A549 (cell line): ENCODE data around the gene REPS2.

Source experiments
- CEBPB ChIP-seq, 2 experiments: fragments of >200 bp in 1 of 2; sonication (Bioruptor Twin) in 1 of 2; formaldehyde crosslinking in 1 of 2; IDR thresholded peaks; 2 replicates each; pipeline ENCODE4 v1.6.1; 2012 to 2016
- CTCF ChIP-seq: fragments of >200 bp; sonication (Bioruptor Twin); formaldehyde crosslinking; IDR thresholded peaks from 3 replicates; pipeline ENCODE4 v1.5.1; 2016
- EP300 ChIP-seq, 2 experiments: fragments of >200 bp; sonication (Bioruptor Twin); formaldehyde crosslinking; IDR thresholded peaks; 2 replicates in 1 of 2; 3 replicates in 1 of 2; pipeline ENCODE4 v1.6.1; 2016 to 2017
- MAFK ChIP-seq: fragments of 450-650 bp; IDR thresholded peaks from 2 replicates; pipeline ENCODE4 v1.6.1; 2014; ENCODE audit not compliant: partially characterized antibody
- MYC ChIP-seq: IDR thresholded peaks from 2 replicates; pipeline ENCODE4 v1.6.1; 2012; ENCODE audit warnings: mild to moderate bottlenecking, inconsistent platforms, low read length, improper control_type of control experiment, borderline replicate concordance
- POLR2AphosphoS2 ChIP-seq: conservative IDR thresholded peaks from 2 replicates; pipeline ENCODE4 v1.6.1; 2012; ENCODE audit warnings: low read length, improper control_type of control experiment, inconsistent platforms
- RAD21 ChIP-seq, 2 experiments: fragments of >200 bp in 1 of 2; sonication (Bioruptor Twin) in 1 of 2; formaldehyde crosslinking in 1 of 2; IDR thresholded peaks in 1 of 2; conservative IDR thresholded peaks in 1 of 2; 2 replicates in 1 of 2; 3 replicates in 1 of 2; pipeline ENCODE4 v1.6.1; 2012 to 2018; ENCODE audit warnings: inconsistent platforms in 1 of 2
- RFX5 ChIP-seq: fragments of 450-650 bp; IDR thresholded peaks from 2 replicates; pipeline ENCODE4 v1.7.1; 2014; ENCODE audit warnings: antibody characterized with exemption, mild to moderate bottlenecking, moderate library complexity
- TF ChIP-seq, protein P1 (sequence below): IDR thresholded peaks from 2 replicates; pipeline ENCODE4 v1.6.1; 2012

DNA sequence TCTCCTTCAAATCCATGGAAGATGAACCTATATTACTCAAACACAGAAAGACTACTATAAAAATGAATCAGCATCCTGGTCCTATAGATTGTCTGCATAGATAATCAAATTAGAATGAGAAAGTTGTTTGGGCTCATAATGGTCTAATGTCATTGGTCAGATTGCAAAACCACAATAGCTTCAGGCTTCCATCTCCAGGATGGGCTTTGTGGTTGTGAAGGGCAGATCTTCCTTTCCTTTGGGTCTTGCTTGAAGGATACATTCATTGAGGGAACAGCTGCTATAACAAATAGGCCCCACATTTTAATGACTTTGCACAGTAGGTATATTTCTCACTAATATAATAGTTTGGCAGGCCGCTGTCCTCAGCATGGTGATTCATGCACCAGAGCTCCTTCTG is 94.3 kb downstream of the REPS2 start:
- no peak for TF ChIP-seq EP300 (IDR thresholded peaks at IDR 0.05)
- no peak for TF ChIP-seq RFX5
- TF ChIP-seq MAFK, result no peak
- TF ChIP-seq, protein P1, sequence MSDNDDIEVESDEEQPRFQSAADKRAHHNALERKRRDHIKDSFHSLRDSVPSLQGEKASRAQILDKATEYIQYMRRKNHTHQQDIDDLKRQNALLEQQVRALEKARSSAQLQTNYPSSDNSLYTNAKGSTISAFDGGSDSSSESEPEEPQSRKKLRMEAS, result no peak
- no peak for TF ChIP-seq CTCF
- no peak for TF ChIP-seq CEBPB (IDR thresholded peaks at IDR 0.05)
- TF ChIP-seq RAD21 (conservative IDR thresholded peaks at IDR 0.05 in 1 of 2, IDR thresholded peaks at IDR 0.05 in 1 of 2), result no peak
- no peak for TF ChIP-seq POLR2AphosphoS2
- TF ChIP-seq MYC, result no peak
